ENCODE measurements around the gene GALNT13. TPM values are rescaled to one million over a fixed set of nuclear protein-coding genes. Genes with fewer than 3 reads are reported as not detected.

Gene GALNT13
- total and polyA plus RNA-seq, 10 of the 15 experiments (the other 5 are each of a cell fraction or from before 2014, with no cell fraction given): 0.04 TPM; not detected in 9

DNA sequence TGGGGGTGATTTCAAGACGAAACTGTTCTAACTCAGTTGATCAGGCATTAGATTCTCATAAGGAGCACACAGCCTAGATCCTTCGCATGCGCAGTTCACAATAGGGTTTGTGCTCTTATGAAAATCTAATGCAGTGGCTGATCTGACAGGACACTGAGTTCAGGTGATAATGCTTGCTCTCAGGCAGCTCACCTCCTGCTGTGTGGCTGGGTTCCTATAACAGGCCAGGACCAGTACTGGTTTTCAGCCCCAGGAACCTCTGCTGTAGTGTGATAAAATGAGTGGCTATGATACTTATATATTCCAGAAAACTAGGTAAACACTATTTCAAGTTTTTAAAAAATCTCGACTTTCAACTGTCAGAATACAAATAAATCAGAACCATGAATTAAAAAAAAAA is 271.4 kb downstream of the GALNT13 start:
- ChIA-PET RAD21 (ENCODE audit: unreplicated experiment) (no interaction called here), CTCF (no interaction called here), SMC1A (ENCODE audit: uncharacterized antibody, unreplicated experiment) (interaction anchor here (0.6 kb wide), 1 partner anchor 12 kb away, joined by 3 read pairs; no protein-coding TSS in a partner anchor), POLR2A (no interaction called here)
- Histone ChIP-seq H3K4me2 (ENCODE audit: control insufficient read depth, insufficient read depth) (no peak overlapping the region), H3K27me3 (replicated peaks in 1 of 2; ENCODE audit: control insufficient read depth in 2 of 2, insufficient read depth in 2 of 2, low read length in 1 of 2) (no peaks in the 10 kb centered on the region), H3K9ac (ENCODE audit: control insufficient read depth, insufficient read depth, low read length) (no peak overlapping the region), H3K27ac (ENCODE audit: control insufficient read depth, insufficient read depth) (no peak overlapping the region), H4K20me1 (ENCODE audit: control insufficient read depth, insufficient read depth) (no peaks in the 10 kb centered on the region), H3K79me2 (ENCODE audit: control insufficient read depth, insufficient read depth, low read length) (no peaks in the 10 kb centered on the region), H3K36me3 (ENCODE audit: control insufficient read depth in 2 of 2, insufficient read depth in 2 of 2, low read length in 1 of 2) (no peaks in the 10 kb centered on the region), H3K4me1 (ENCODE audit: control insufficient read depth, insufficient read depth, low read length) (no peaks in the 10 kb centered on the region), H2AFZ (ENCODE audit: control insufficient read depth, low read depth, low read length) (no peak overlapping the region), H3K9me3 (replicated peaks; ENCODE audit: control insufficient read depth, insufficient read depth, low read length) (no peaks in the 10 kb centered on the region), H3K4me3 (no peak overlapping the region)
- ATAC-seq (no peak), DNase-seq (ENCODE audit: low read depth, low spot score) (no peak), FAIRE-seq (no peak)
- intact Hi-C loops (cut with micrococcal nuclease; ENCODE audit: unreplicated experiment) (no loop called here), in situ Hi-C loops (cut with MboI) (no loop called here)
- TF ChIP-seq ZBED1 (IDR thresholded peaks at IDR 0.05; ENCODE audit: borderline replicate concordance) (no peak), RFX5 (IDR thresholded peaks at IDR 0.05; ENCODE audit: low read depth, low read length) (no peak), CHD4 (IDR thresholded peaks at IDR 0.05) (no peak), BCL11A (IDR thresholded peaks at IDR 0.05; ENCODE audit: low read depth, low read length) (no peak), NFYB (IDR thresholded peaks at IDR 0.05; ENCODE audit: insufficient read depth, low read depth, low read length) (no peak), POLR2A (IDR thresholded peaks at IDR 0.05; ENCODE audit: low read depth, low read length) (no peak), ASH2L (IDR thresholded peaks at IDR 0.05; ENCODE audit: borderline replicate concordance, low read depth) (no peak), BHLHE40 (IDR thresholded peaks at IDR 0.05; ENCODE audit: borderline replicate concordance in 1 of 2, low read depth in 2 of 2, low read length in 1 of 2) (no peak), RCOR1 (conservative IDR thresholded peaks at IDR 0.05; ENCODE audit: low read depth, low read length) (no peak), ETV6 (conservative IDR thresholded peaks at IDR 0.05 in 1 of 2, IDR thresholded peaks at IDR 0.05 in 1 of 2; ENCODE audit: borderline replicate concordance in 1 of 2, low read depth in 1 of 2) (no peak), ZNF274 (IDR thresholded peaks at IDR 0.05; ENCODE audit: insufficient read depth, insufficient read length) (no peak)
- TF ChIP-seq, protein P1, sequence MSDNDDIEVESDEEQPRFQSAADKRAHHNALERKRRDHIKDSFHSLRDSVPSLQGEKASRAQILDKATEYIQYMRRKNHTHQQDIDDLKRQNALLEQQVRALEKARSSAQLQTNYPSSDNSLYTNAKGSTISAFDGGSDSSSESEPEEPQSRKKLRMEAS (IDR thresholded peaks at IDR 0.05; ENCODE audit: low read depth, low read length): no peak
- TF ChIP-seq, protein P2, sequence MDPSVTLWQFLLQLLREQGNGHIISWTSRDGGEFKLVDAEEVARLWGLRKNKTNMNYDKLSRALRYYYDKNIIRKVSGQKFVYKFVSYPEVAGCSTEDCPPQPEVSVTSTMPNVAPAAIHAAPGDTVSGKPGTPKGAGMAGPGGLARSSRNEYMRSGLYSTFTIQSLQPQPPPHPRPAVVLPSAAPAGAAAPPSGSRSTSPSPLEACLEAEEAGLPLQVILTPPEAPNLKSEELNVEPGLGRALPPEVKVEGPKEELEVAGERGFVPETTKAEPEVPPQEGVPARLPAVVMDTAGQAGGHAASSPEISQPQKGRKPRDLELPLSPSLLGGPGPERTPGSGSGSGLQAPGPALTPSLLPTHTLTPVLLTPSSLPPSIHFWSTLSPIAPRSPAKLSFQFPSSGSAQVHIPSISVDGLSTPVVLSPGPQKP (IDR thresholded peaks at IDR 0.05; ENCODE audit: low read depth, low read length): no peak
- TF ChIP-seq, protein P3, sequence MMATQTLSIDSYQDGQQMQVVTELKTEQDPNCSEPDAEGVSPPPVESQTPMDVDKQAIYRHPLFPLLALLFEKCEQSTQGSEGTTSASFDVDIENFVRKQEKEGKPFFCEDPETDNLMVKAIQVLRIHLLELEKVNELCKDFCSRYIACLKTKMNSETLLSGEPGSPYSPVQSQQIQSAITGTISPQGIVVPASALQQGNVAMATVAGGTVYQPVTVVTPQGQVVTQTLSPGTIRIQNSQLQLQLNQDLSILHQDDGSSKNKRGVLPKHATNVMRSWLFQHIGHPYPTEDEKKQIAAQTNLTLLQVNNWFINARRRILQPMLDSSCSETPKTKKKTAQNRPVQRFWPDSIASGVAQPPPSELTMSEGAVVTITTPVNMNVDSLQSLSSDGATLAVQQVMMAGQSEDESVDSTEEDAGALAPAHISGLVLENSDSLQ (IDR thresholded peaks at IDR 0.05): no peak
- BruUV-seq (replicated peaks): no TSS peak
- 48% methylated on average over 4 of the region's 4 CpGs for WGBS (ENCODE audit: insufficient coverage, insufficient replicate concordance, low lambda C conversion rate, missing lambda C conversion rate)

Measured in GM12878 (cell line).